Astrocyte of the cerebellum (primary cell): Measurements from ENCODE around the gene SUCLG1.

Experiments
- DNase-seq: peaks from one replicate; pipeline ENCODE4 v3.0.0-alpha.2; 2011; ENCODE audit warnings: low read depth
- H3K4me3 ChIP-seq: 2 replicates; pipeline ENCODE4 v1.5.1; 2011; ENCODE audit warnings: mild to moderate bottlenecking, low read depth, low read length, moderate library complexity
- CTCF ChIP-seq: IDR thresholded peaks from 2 replicates; pipeline ENCODE4 v1.5.1; 2012; ENCODE audit warnings: low read length, low read depth, moderate library complexity, mild to moderate bottlenecking; ENCODE audit errors: missing control alignments
- in situ Hi-C: cut with HindIII; loops from 2 replicates; pipeline ENCODE4 v1.10.0; 2017; ENCODE audit warnings: low sequenced_read_pairs

SUCLG1 gene

GRCh38 chr2:84373866-84374265, 85.2 kb downstream of the SUCLG1 start:
- DNase-seq, result no peak
- in situ Hi-C loops, result no loop called here
- no peak overlapping the region for H3K4me3 ChIP-seq
- TF ChIP-seq CTCF, result no peak
